Liver (tissue), 9 donors: ENCODE measurements around the gene PRH2. TPM values are rescaled to one million over a fixed set of nuclear protein-coding genes. Genes with fewer than 3 reads are reported as not detected.

Experiments
- DNase-seq: peaks from one replicate; pipeline ENCODE4 v3.0.0-alpha.2; 2017; ENCODE audit warnings: low spot score
- H3K27ac ChIP-seq, 2 donors: one replicate each; pipeline ENCODE4 v1.7.0; 2013; ENCODE audit warnings: inconsistent platforms in 2 of 2, low read length in 2 of 2, control low read depth in 1 of 2, low read depth in 1 of 2, mild to moderate bottlenecking in 1 of 2
- H3K27me3 ChIP-seq, 4 donors: one replicate each; pipeline versions ENCODE4 v1.6.1 to v1.7.0; 2013; ENCODE audit warnings: low read length in 3 of 4, inconsistent platforms in 1 of 4, mild to moderate bottlenecking in 1 of 4, moderate library complexity in 1 of 4; ENCODE audit not compliant: control insufficient read depth in 4 of 4, insufficient read depth in 4 of 4
- H3K36me3 ChIP-seq, 4 donors: one replicate each; pipeline versions ENCODE4 v1.6.1 to v1.7.0; 2013; ENCODE audit warnings: low read length in 3 of 4, mild to moderate bottlenecking in 3 of 4, low read depth in 1 of 4, moderate library complexity in 1 of 4; ENCODE audit not compliant: control insufficient read depth in 4 of 4, insufficient read depth in 3 of 4
- H3K4me1 ChIP-seq, 4 donors: one replicate each; pipeline versions ENCODE4 v1.6.1 to v1.7.0; 2013; ENCODE audit warnings: low read length in 3 of 4, mild to moderate bottlenecking in 3 of 4, moderate library complexity in 1 of 4; ENCODE audit not compliant: control insufficient read depth in 4 of 4, insufficient read depth in 4 of 4
- H3K4me3 ChIP-seq, 3 donors: one replicate each; pipeline versions ENCODE4 v1.6.1 to v1.7.0; 2013; ENCODE audit warnings: low read length in 3 of 3, control low read depth in 1 of 3, low read depth in 1 of 3, mild to moderate bottlenecking in 1 of 3
- H3K9ac ChIP-seq, 2 donors: one replicate each; pipeline ENCODE4 v1.7.0; 2013; ENCODE audit warnings: low read length in 2 of 2, mild to moderate bottlenecking in 2 of 2, moderate library complexity in 2 of 2, control low read depth in 1 of 2, low read depth in 1 of 2
- H3K9me3 ChIP-seq, 4 donors: one replicate each; pipeline versions ENCODE4 v1.6.1 to v1.7.0; 2013; ENCODE audit warnings: low read length in 3 of 4; ENCODE audit not compliant: control insufficient read depth in 4 of 4
- EGR1 ChIP-seq, 2 donors: IDR thresholded peaks; 2 replicates each; pipeline ENCODE4 v1.6.1; 2016 to 2018; ENCODE audit warnings: antibody characterized with exemption in 2 of 2, low read depth in 2 of 2
- FOXA2 ChIP-seq: IDR thresholded peaks from 2 replicates; pipeline ENCODE4 v1.6.1; 2016; ENCODE audit warnings: antibody characterized with exemption
- GABPA ChIP-seq, 2 donors: IDR thresholded peaks in 1 of 2; conservative IDR thresholded peaks in 1 of 2; 2 replicates each; pipeline ENCODE4 v1.6.1; 2016; ENCODE audit warnings: antibody characterized with exemption in 2 of 2, mild to moderate bottlenecking in 1 of 2, moderate library complexity in 1 of 2
- HNF4G ChIP-seq: IDR thresholded peaks from 2 replicates; pipeline ENCODE4 v1.6.1; 2016; ENCODE audit warnings: antibody characterized with exemption
- JUND ChIP-seq, 2 donors: IDR thresholded peaks; 2 replicates each; pipeline ENCODE4 v1.6.1; 2016; ENCODE audit warnings: antibody characterized with exemption in 2 of 2
- NR2F2 ChIP-seq: IDR thresholded peaks from 2 replicates; pipeline ENCODE4 v1.6.1; 2016; ENCODE audit warnings: antibody characterized with exemption
- RAD21 ChIP-seq, 2 donors: IDR thresholded peaks; 2 replicates each; pipeline ENCODE4 v1.6.1; 2016; ENCODE audit warnings: antibody characterized with exemption in 2 of 2, mild to moderate bottlenecking in 2 of 2
- RXRA ChIP-seq, 2 donors: IDR thresholded peaks; 2 replicates each; pipeline ENCODE4 v1.6.1; 2017 to 2018; ENCODE audit warnings: antibody characterized with exemption in 2 of 2, mild to moderate bottlenecking in 1 of 2
- SP1 ChIP-seq: IDR thresholded peaks from 2 replicates; pipeline ENCODE4 v1.6.1; 2018; ENCODE audit warnings: antibody characterized with exemption, mild to moderate bottlenecking
- TAF1 ChIP-seq: conservative IDR thresholded peaks from 2 replicates; pipeline ENCODE4 v1.6.1; 2016; ENCODE audit warnings: antibody characterized with exemption, mild to moderate bottlenecking
- WGBS: extraction: QIAGEN DNeasy Blood & Tissue Kit; methylation state at CpG from one replicate; pipeline ENCODE4 v1.1.7; 2013; 5-methylcytosine and 5-hydroxymethylcytosine counted together
- polyA plus RNA-seq, 2 donors: library from polyadenylated mRNA; stranded (reverse) in 1 of 2; unstranded in 1 of 2; fragments of 200-250 nt in 1 of 2; fragments of >200 nt in 1 of 2; fragmentation: Nextera tagmentation in 1 of 2; extraction: Ambion mirVana in 1 of 2; gene quantifications; one replicate each; pipeline versions ENCODE4 v1.2.1 to v1.2.3, GENCODE V29; 2013 to 2015
- total RNA-seq, 2 donors: library from RNA; depleted of rRNA; stranded (reverse); fragments of >200 nt; gene quantifications; one replicate each; pipeline ENCODE4 v1.2.3, GENCODE V29; 2014
- TF ChIP-seq, protein P1 (sequence below): IDR thresholded peaks from 2 replicates; pipeline ENCODE4 v1.6.1; 2016; ENCODE audit warnings: antibody characterized with exemption
- TF ChIP-seq, protein P2 (sequence below): IDR thresholded peaks from 2 replicates; pipeline ENCODE4 v1.6.1; 2016; ENCODE audit warnings: antibody characterized with exemption, mild to moderate bottlenecking
- TF ChIP-seq, protein P3 (sequence below): IDR thresholded peaks from 2 replicates; pipeline ENCODE4 v1.6.1; 2016; ENCODE audit warnings: antibody characterized with exemption
- TF ChIP-seq, protein P4 (sequence below): fragments of 150-350 bp; IDR thresholded peaks from 2 replicates; pipeline ENCODE4 v1.5.1; 2017; ENCODE audit warnings: improper control_type of control experiment, low read depth, low read length; ENCODE audit not compliant: missing input control
- donor health status: healthy.
- donor health status: healthy.
- donor health status: healthy.
- donor health status: healthy.
- donor health status: healthy.

PRH2 gene
- total and polyA plus RNA-seq, 4 donors: 0.23 to 0.42 (median 0.40) TPM; not detected in 1

DNA sequence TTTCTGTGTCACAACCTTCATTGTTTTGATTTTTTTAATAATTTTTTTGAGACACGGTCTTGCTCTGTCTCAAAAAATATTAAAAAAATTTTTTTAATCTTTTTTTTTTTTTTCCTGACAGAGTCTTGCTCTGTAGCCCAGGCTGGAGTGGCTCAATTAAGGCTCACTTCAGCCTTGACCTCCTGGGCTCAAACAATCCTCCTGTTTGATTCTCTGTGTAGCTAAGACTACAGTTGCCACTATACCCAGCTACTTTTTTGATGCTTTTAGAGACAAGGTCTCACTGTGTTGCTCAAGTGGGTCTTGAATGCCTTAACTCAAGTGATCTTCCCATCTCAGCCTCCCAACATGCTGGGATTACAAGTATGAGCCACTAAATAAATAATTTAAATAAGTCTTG is 9.2 kb upstream of the PRH2 start:
- TF ChIP-seq SP1 (no peak), NR2F2 (no peak), HNF4G (no peak), JUND (IDR thresholded peaks at IDR 0.05) (no peak), RAD21 (IDR thresholded peaks at IDR 0.05) (no peak), GABPA (IDR thresholded peaks at IDR 0.05 in 1 of 2, conservative IDR thresholded peaks at IDR 0.05 in 1 of 2) (no peak), EGR1 (IDR thresholded peaks at IDR 0.05; ENCODE audit: low read depth in 2 of 2) (no peak)
- TF ChIP-seq, protein P1, sequence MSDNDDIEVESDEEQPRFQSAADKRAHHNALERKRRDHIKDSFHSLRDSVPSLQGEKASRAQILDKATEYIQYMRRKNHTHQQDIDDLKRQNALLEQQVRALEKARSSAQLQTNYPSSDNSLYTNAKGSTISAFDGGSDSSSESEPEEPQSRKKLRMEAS: no peak
- TF ChIP-seq, protein P2, sequence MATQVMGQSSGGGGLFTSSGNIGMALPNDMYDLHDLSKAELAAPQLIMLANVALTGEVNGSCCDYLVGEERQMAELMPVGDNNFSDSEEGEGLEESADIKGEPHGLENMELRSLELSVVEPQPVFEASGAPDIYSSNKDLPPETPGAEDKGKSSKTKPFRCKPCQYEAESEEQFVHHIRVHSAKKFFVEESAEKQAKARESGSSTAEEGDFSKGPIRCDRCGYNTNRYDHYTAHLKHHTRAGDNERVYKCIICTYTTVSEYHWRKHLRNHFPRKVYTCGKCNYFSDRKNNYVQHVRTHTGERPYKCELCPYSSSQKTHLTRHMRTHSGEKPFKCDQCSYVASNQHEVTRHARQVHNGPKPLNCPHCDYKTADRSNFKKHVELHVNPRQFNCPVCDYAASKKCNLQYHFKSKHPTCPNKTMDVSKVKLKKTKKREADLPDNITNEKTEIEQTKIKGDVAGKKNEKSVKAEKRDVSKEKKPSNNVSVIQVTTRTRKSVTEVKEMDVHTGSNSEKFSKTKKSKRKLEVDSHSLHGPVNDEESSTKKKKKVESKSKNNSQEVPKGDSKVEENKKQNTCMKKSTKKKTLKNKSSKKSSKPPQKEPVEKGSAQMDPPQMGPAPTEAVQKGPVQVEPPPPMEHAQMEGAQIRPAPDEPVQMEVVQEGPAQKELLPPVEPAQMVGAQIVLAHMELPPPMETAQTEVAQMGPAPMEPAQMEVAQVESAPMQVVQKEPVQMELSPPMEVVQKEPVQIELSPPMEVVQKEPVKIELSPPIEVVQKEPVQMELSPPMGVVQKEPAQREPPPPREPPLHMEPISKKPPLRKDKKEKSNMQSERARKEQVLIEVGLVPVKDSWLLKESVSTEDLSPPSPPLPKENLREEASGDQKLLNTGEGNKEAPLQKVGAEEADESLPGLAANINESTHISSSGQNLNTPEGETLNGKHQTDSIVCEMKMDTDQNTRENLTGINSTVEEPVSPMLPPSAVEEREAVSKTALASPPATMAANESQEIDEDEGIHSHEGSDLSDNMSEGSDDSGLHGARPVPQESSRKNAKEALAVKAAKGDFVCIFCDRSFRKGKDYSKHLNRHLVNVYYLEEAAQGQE: no peak
- TF ChIP-seq, protein P3, sequence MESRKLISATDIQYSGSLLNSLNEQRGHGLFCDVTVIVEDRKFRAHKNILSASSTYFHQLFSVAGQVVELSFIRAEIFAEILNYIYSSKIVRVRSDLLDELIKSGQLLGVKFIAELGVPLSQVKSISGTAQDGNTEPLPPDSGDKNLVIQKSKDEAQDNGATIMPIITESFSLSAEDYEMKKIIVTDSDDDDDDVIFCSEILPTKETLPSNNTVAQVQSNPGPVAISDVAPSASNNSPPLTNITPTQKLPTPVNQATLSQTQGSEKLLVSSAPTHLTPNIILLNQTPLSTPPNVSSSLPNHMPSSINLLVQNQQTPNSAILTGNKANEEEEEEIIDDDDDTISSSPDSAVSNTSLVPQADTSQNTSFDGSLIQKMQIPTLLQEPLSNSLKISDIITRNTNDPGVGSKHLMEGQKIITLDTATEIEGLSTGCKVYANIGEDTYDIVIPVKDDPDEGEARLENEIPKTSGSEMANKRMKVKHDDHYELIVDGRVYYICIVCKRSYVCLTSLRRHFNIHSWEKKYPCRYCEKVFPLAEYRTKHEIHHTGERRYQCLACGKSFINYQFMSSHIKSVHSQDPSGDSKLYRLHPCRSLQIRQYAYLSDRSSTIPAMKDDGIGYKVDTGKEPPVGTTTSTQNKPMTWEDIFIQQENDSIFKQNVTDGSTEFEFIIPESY: no peak
- H3K27me3 ChIP-seq: no peaks in the 10 kb centered on the region
- no peaks in the 10 kb centered on the region for H3K36me3 ChIP-seq
- no peak for DNase-seq
- H3K4me3 ChIP-seq: no peak overlapping the region
- no peaks in the 10 kb centered on the region for H3K4me1 ChIP-seq
- no peak overlapping the region for H3K9ac ChIP-seq
- H3K27ac ChIP-seq: no peak overlapping the region
- no peaks in the 10 kb centered on the region for H3K9me3 ChIP-seq
- WGBS: 96% methylated on average over 1 of the region's 1 CpG

DNA sequence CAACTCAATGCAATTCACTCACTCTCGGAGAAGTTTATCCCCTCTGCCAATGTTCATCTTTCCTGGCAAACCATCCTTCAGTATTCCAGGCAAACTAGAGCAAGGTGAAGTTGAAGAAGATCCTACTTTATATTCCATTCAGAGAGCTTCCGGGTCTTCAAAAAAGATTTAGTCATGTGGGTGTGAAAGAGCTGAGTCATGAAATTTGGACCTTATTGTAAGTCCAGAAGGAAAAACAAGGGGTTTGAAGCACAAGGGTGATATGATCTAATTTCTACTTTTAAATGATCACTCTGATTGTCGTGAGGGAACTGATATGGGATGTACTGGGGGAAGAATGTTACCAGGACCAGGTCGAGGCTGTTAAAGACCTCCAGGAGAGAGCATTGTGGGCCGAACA is 2.8 kb upstream of the PRH2 start:
- WGBS: 96% methylated on average over 5 of the region's 5 CpGs
- no peak overlapping the region for H3K4me3 ChIP-seq

More for the DNA sequence above, 2.8 kb upstream of the PRH2 start:
- Histone ChIP-seq H3K4me1 (peaks cover 0 to 7% (median 3%) of the 10 kb centered on the region in 4 donors), H3K36me3 (no peaks in the 10 kb centered on the region), H3K27me3 (no peaks in the 10 kb centered on the region), H3K9me3 (no peaks in the 10 kb centered on the region), H3K27ac (no peak overlapping the region), H3K9ac (no peak overlapping the region)
- TF ChIP-seq EGR1 (IDR thresholded peaks at IDR 0.05; ENCODE audit: low read depth in 2 of 2) (no peak), RAD21 (IDR thresholded peaks at IDR 0.05) (no peak), TAF1 (no peak), NR2F2 (no peak), RXRA (IDR thresholded peaks at IDR 0.05) (no peak), FOXA2 (no peak)
- TF ChIP-seq, protein P4, sequence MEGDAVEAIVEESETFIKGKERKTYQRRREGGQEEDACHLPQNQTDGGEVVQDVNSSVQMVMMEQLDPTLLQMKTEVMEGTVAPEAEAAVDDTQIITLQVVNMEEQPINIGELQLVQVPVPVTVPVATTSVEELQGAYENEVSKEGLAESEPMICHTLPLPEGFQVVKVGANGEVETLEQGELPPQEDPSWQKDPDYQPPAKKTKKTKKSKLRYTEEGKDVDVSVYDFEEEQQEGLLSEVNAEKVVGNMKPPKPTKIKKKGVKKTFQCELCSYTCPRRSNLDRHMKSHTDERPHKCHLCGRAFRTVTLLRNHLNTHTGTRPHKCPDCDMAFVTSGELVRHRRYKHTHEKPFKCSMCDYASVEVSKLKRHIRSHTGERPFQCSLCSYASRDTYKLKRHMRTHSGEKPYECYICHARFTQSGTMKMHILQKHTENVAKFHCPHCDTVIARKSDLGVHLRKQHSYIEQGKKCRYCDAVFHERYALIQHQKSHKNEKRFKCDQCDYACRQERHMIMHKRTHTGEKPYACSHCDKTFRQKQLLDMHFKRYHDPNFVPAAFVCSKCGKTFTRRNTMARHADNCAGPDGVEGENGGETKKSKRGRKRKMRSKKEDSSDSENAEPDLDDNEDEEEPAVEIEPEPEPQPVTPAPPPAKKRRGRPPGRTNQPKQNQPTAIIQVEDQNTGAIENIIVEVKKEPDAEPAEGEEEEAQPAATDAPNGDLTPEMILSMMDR: no peak
- DNase-seq: no peak
